H1 (cell line): ENCODE measurements around the gene PRKAA1.
A peak's percentile ranks its signal among the peaks of the same experiment; 100 is the strongest.

ENCODE experiments used
- CHD1 ChIP-seq: IDR thresholded peaks from 2 replicates; pipeline ENCODE4 v1.6.1; 2012; ENCODE audit warnings: low read depth, low read length, improper control_type of control experiment
- CTCF ChIP-seq, 3 experiments: IDR thresholded peaks; 1 replicate in 2 of 3; 2 replicates in 1 of 3; pipeline versions ENCODE4 v1.5.1 to v1.6.1; 2011; ENCODE audit warnings: low read length in 3 of 3, mild to moderate bottlenecking in 3 of 3, inconsistent platforms in 2 of 3, low read depth in 1 of 3, moderate library complexity in 1 of 3; ENCODE audit not compliant: insufficient read depth in 1 of 3; ENCODE audit errors: control extremely low read depth in 1 of 3
- EP300 ChIP-seq, 2 experiments: IDR thresholded peaks; 1 replicate in 1 of 2; 2 replicates in 1 of 2; pipeline ENCODE4 v1.6.1; 2011 to 2012; ENCODE audit warnings: low read depth in 2 of 2, low read length in 2 of 2, mild to moderate bottlenecking in 2 of 2, borderline replicate concordance in 1 of 2, inconsistent platforms in 1 of 2, moderate library complexity in 1 of 2
- EZH2 ChIP-seq: fragments of 200-600 bp; sonication (generic); IDR thresholded peaks from 2 replicates; pipeline ENCODE4 v1.7.1; 2012; ENCODE audit warnings: low read depth, mild to moderate bottlenecking, moderate library complexity, low read length, inconsistent platforms; ENCODE audit not compliant: severe bottlenecking
- RAD21 ChIP-seq, 2 experiments: IDR thresholded peaks in 1 of 2; conservative IDR thresholded peaks in 1 of 2; 2 replicates each; pipeline ENCODE4 v1.6.1; 2011; ENCODE audit warnings: low read depth in 2 of 2, low read length in 2 of 2, improper control_type of control experiment in 1 of 2, inconsistent platforms in 1 of 2, mild to moderate bottlenecking in 1 of 2, moderate library complexity in 1 of 2
- TEAD4 ChIP-seq: IDR thresholded peaks from 2 replicates; pipeline ENCODE4 v1.6.1; 2012; ENCODE audit warnings: low read depth, low read length, inconsistent platforms, mixed read lengths
- USF2 ChIP-seq: IDR thresholded peaks from 2 replicates; pipeline ENCODE4 v1.6.1; 2011; ENCODE audit warnings: low read length, improper control_type of control experiment
- YY1 ChIP-seq: IDR thresholded peaks from 2 replicates; pipeline ENCODE4 v1.6.1; 2011; ENCODE audit warnings: low read depth, mild to moderate bottlenecking, low read length

GRCh38 chr5:40797273-40798011 lies 732 bp downstream of the PRKAA1 start:
- TF ChIP-seq CTCF (IDR thresholded peaks at IDR 0.05; ENCODE audit: control extremely low read depth in 1 of 3, insufficient read depth in 1 of 3, low read depth in 1 of 3, low read length in 3 of 3) = no peak
- 0 out of 2 replicates have a peak, but pooled peaks have one; percentile 28 for TF ChIP-seq TEAD4
- TF ChIP-seq RAD21 (IDR thresholded peaks at IDR 0.05 in 1 of 2, conservative IDR thresholded peaks at IDR 0.05 in 1 of 2; ENCODE audit: low read depth in 2 of 2, low read length in 2 of 2) = no peak
- no peak for TF ChIP-seq CHD1
- TF ChIP-seq USF2 = no peak
- TF ChIP-seq YY1 = no peak
- TF ChIP-seq EZH2 = no peak
- peak in 1 of 2 experiments; percentile 7; a peak in 1 of 3 replicates for TF ChIP-seq EP300 (IDR thresholded peaks at IDR 0.05; ENCODE audit: borderline replicate concordance in 1 of 2, low read depth in 2 of 2, low read length in 2 of 2)
